HepG2 (cell line): ENCODE measurements around the gene SOX13. TPM values are rescaled to one million over a fixed set of nuclear protein-coding genes. Genes with fewer than 3 reads are reported as not detected.

Source experiments
- CBX5 ChIP-seq: sonication (generic); formaldehyde crosslinking; IDR thresholded peaks from 2 replicates; pipeline ENCODE4 v1.4.0; 2020; ENCODE audit warnings: missing genetic modification reagents, borderline replicate concordance
- DNMT3B ChIP-seq: conservative IDR thresholded peaks from 2 replicates; pipeline ENCODE4 v1.6.1; 2016; ENCODE audit warnings: missing biosample characterization, control low read depth
- HOXA7 ChIP-seq: sonication (generic); formaldehyde crosslinking; IDR thresholded peaks from 2 replicates; pipeline ENCODE4 v1.8.1; 2022; ENCODE audit warnings: mild to moderate bottlenecking, missing genetic modification reagents, moderate library complexity
- RFX3 ChIP-seq: IDR thresholded peaks from 2 replicates; pipeline ENCODE4 v1.6.1; 2016; ENCODE audit warnings: missing biosample characterization, missing genetic modification reagents
- SRY ChIP-seq: sonication (generic); formaldehyde crosslinking; IDR thresholded peaks from 2 replicates; pipeline ENCODE4 v1.8.0; 2022; ENCODE audit warnings: mild to moderate bottlenecking, missing genetic modification reagents
- ZKSCAN1 ChIP-seq: fragments of 150-350 bp; IDR thresholded peaks from 2 replicates; pipeline ENCODE4 v1.6.1; 2014; ENCODE audit warnings: low read length
- ZNF367 ChIP-seq: sonication (generic); formaldehyde crosslinking; IDR thresholded peaks from 2 replicates; pipeline ENCODE4 v1.4.0; 2020; ENCODE audit warnings: missing genetic modification reagents, borderline replicate concordance
- ZNF552 ChIP-seq: sonication (generic); formaldehyde crosslinking; IDR thresholded peaks from 2 replicates; pipeline ENCODE4 v1.9.0; 2022; ENCODE audit warnings: missing genetic modification reagents, mild to moderate bottlenecking, borderline replicate concordance
- ZNF605 ChIP-seq: sonication (generic); formaldehyde crosslinking; IDR thresholded peaks from 2 replicates; pipeline ENCODE4 v1.8.0; 2022; ENCODE audit warnings: mild to moderate bottlenecking, missing genetic modification reagents
- ZNF615 ChIP-seq: sonication (generic); formaldehyde crosslinking; IDR thresholded peaks from 2 replicates; pipeline ENCODE4 v1.5.0; 2020; ENCODE audit warnings: mild to moderate bottlenecking, missing genetic modification reagents, borderline replicate concordance
- ZNF83 ChIP-seq: sonication (generic); formaldehyde crosslinking; IDR thresholded peaks from 2 replicates; pipeline ENCODE4 v1.4.0; 2020; ENCODE audit warnings: missing genetic modification reagents, mild to moderate bottlenecking, borderline replicate concordance
- ZZZ3 ChIP-seq: sonication (generic); formaldehyde crosslinking; IDR thresholded peaks from 2 replicates; pipeline ENCODE4 v1.4.0; 2020; ENCODE audit warnings: missing genetic modification reagents, mild to moderate bottlenecking, borderline replicate concordance
- polyA plus RNA-seq, 8 experiments: library from polyadenylated mRNA; depleted of rRNA in 3 of 8; stranded (reverse) in 7 of 8; unstranded in 1 of 8; fragments of >200 nt; fragmentation: Illumina TruSeq in 4 of 8; extraction: Trizol in 4 of 8; gene quantifications; 2 replicates each; pipeline versions ENCODE4 v1.2.1 to v1.2.3, GENCODE V29; 2011 to 2016; ENCODE audit warnings: low read depth in 4 of 8, missing spikeins in 1 of 8, mixed read lengths in 1 of 8; ENCODE audit not compliant: insufficient read depth in 1 of 8
- total RNA-seq, 5 experiments: library from RNA; depleted of rRNA; stranded (reverse); fragments of >200 nt; fragmentation: Illumina TruSeq; extraction: Trizol; gene quantifications; 2 replicates each; pipeline ENCODE4 v1.2.3, GENCODE V29; 2016; ENCODE audit warnings: low read depth in 1 of 5
- TF ChIP-seq, protein P1 (sequence below): sonication (generic); formaldehyde crosslinking; IDR thresholded peaks from 2 replicates; pipeline ENCODE4 v1.4.0; 2020; ENCODE audit warnings: mild to moderate bottlenecking, missing genetic modification reagents
- TF ChIP-seq, protein P2 (sequence below): sonication (generic); formaldehyde crosslinking; IDR thresholded peaks from 2 replicates; pipeline ENCODE4 v1.4.0; 2020; ENCODE audit warnings: missing genetic modification reagents
- TF ChIP-seq, protein P3 (sequence below): sonication (generic); formaldehyde crosslinking; IDR thresholded peaks from 2 replicates; pipeline ENCODE4 v1.5.1; 2020; ENCODE audit warnings: missing genetic modification reagents, mild to moderate bottlenecking, borderline replicate concordance
- TF ChIP-seq, protein P4 (sequence below), 2 experiments: fragments of 450-650 bp in 1 of 2; sonication (generic) in 1 of 2; formaldehyde crosslinking; IDR thresholded peaks; 2 replicates each; pipeline versions ENCODE4 v1.5.0 to v1.8.0; 2020 to 2022; ENCODE audit warnings: mild to moderate bottlenecking in 1 of 2, missing genetic modification reagents in 1 of 2
- TF ChIP-seq, protein P5 (sequence below): sonication (generic); formaldehyde crosslinking; conservative IDR thresholded peaks from 2 replicates; pipeline ENCODE4 v1.8.0; 2022; ENCODE audit warnings: low read depth, missing genetic modification reagents
- TF ChIP-seq, protein P6 (sequence below): sonication (generic); formaldehyde crosslinking; IDR thresholded peaks from 2 replicates; pipeline ENCODE4 v1.4.0; 2020; ENCODE audit warnings: missing genetic modification reagents

SOX13 gene
- total and polyA plus RNA-seq, 2 of the 13 experiments (the other 11 are each of a cell fraction or from before 2014, with no cell fraction given) = 13.3 to 15.8 TPM

DNA sequence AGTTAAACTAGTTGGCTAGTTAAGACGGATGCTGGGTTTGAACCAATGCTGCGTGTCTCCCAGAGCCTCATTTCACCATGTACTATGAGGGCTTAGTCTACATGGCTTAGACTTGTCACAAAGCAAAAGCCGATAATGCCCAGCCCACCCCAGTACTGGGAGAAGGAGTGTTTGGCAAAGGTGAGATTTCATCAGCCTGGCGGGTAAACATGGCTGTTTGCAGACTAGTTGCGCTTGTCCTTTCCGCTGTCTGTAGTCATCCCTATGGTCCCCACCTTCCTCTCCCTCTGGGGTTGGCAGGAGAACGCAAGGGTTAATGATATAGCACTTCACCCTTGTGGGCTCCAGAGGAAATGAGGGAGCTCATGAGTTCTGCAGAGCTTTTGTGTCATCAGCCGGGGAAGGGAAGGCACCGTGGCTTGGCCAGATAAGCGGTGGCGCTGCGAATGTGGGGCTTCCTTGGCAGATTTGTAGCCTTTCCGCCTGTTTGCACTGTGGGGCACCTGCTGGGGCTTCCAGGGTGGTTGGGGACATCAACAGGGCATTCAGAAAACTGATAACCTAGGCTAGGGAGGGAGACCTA lies 29.2 kb downstream of the SOX13 start (continued):
- TF ChIP-seq, protein P1, sequence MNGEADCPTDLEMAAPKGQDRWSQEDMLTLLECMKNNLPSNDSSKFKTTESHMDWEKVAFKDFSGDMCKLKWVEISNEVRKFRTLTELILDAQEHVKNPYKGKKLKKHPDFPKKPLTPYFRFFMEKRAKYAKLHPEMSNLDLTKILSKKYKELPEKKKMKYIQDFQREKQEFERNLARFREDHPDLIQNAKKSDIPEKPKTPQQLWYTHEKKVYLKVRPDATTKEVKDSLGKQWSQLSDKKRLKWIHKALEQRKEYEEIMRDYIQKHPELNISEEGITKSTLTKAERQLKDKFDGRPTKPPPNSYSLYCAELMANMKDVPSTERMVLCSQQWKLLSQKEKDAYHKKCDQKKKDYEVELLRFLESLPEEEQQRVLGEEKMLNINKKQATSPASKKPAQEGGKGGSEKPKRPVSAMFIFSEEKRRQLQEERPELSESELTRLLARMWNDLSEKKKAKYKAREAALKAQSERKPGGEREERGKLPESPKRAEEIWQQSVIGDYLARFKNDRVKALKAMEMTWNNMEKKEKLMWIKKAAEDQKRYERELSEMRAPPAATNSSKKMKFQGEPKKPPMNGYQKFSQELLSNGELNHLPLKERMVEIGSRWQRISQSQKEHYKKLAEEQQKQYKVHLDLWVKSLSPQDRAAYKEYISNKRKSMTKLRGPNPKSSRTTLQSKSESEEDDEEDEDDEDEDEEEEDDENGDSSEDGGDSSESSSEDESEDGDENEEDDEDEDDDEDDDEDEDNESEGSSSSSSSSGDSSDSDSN = peak; percentile 60; the same call in 1 of the 2 replicates
- TF ChIP-seq, protein P2, sequence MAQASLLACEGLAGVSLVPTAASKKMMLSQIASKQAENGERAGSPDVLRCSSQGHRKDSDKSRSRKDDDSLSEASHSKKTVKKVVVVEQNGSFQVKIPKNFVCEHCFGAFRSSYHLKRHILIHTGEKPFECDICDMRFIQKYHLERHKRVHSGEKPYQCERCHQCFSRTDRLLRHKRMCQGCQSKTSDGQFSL = no peak
- TF ChIP-seq HOXA7 (CRISPR knock-in tag) (no peak), DNMT3B (CRISPR knock-in tag) (0 out of 2 replicates have a peak, but pooled peaks have one; percentile 48), ZNF367 (CRISPR knock-in tag) (no peak), ZNF83 (CRISPR knock-in tag) (no peak), RFX3 (CRISPR knock-in tag) (no peak), SRY (CRISPR knock-in tag) (no peak), CBX5 (CRISPR knock-in tag) (peak; percentile 61; the same call in 1 of the 2 replicates), ZNF552 (CRISPR knock-in tag) (no peak), ZZZ3 (no peak), ZKSCAN1 (no peak), ZNF615 (peak; percentile 76; the same call in 1 of the 2 replicates), ZNF605 (CRISPR knock-in tag) (no peak)
- TF ChIP-seq, protein P3, sequence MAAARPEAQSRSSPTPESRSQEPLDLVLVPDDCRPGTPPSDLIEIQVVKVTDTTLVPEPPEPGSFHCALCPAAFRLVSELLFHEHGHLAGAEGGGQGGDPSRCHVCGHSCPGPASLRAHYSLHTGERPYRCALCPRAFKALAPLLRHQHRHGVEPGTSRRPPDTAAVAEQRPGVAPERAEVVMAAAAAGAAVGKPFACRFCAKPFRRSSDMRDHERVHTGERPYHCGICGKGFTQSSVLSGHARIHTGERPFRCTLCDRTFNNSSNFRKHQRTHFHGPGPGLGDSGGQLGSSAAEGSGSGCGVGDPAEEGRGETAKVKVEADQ (CRISPR knock-in tag) = no peak
- TF ChIP-seq, protein P4, sequence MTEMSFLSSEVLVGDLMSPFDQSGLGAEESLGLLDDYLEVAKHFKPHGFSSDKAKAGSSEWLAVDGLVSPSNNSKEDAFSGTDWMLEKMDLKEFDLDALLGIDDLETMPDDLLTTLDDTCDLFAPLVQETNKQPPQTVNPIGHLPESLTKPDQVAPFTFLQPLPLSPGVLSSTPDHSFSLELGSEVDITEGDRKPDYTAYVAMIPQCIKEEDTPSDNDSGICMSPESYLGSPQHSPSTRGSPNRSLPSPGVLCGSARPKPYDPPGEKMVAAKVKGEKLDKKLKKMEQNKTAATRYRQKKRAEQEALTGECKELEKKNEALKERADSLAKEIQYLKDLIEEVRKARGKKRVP (CRISPR knock-in tag; IDR thresholded peaks at IDR 0.05) = peak; percentile 25 to 99; a peak in 3 of 4 replicates
- TF ChIP-seq, protein P5, sequence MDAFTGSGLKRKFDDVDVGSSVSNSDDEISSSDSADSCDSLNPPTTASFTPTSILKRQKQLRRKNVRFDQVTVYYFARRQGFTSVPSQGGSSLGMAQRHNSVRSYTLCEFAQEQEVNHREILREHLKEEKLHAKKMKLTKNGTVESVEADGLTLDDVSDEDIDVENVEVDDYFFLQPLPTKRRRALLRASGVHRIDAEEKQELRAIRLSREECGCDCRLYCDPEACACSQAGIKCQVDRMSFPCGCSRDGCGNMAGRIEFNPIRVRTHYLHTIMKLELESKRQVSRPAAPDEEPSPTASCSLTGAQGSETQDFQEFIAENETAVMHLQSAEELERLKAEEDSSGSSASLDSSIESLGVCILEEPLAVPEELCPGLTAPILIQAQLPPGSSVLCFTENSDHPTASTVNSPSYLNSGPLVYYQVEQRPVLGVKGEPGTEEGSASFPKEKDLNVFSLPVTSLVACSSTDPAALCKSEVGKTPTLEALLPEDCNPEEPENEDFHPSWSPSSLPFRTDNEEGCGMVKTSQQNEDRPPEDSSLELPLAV (CRISPR knock-in tag) = no peak
- TF ChIP-seq, protein P6, sequence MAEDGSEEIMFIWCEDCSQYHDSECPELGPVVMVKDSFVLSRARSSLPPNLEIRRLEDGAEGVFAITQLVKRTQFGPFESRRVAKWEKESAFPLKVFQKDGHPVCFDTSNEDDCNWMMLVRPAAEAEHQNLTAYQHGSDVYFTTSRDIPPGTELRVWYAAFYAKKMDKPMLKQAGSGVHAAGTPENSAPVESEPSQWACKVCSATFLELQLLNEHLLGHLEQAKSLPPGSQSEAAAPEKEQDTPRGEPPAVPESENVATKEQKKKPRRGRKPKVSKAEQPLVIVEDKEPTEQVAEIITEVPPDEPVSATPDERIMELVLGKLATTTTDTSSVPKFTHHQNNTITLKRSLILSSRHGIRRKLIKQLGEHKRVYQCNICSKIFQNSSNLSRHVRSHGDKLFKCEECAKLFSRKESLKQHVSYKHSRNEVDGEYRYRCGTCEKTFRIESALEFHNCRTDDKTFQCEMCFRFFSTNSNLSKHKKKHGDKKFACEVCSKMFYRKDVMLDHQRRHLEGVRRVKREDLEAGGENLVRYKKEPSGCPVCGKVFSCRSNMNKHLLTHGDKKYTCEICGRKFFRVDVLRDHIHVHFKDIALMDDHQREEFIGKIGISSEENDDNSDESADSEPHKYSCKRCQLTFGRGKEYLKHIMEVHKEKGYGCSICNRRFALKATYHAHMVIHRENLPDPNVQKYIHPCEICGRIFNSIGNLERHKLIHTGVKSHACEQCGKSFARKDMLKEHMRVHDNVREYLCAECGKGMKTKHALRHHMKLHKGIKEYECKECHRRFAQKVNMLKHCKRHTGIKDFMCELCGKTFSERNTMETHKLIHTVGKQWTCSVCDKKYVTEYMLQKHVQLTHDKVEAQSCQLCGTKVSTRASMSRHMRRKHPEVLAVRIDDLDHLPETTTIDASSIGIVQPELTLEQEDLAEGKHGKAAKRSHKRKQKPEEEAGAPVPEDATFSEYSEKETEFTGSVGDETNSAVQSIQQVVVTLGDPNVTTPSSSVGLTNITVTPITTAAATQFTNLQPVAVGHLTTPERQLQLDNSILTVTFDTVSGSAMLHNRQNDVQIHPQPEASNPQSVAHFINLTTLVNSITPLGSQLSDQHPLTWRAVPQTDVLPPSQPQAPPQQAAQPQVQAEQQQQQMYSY (CRISPR knock-in tag) = no peak
